Hepatocyte (in vitro differentiated cells): ENCODE data around the gene ZNF576. TPM values are rescaled to one million over a fixed set of nuclear protein-coding genes. Genes with fewer than 3 reads are reported as not detected.

Experiments used
- DNase-seq: peaks from one replicate; pipeline ENCODE4 v3.0.0-alpha.2; 2016; ENCODE audit warnings: low spot score
- H2AFZ ChIP-seq: fragments of 200-600 bp; sonication (generic); 2 replicates; pipeline ENCODE4 v1.6.0; 2016; ENCODE audit warnings: antibody characterized with exemption, mild to moderate bottlenecking
- H3K27ac ChIP-seq: fragments of 200-600 bp; sonication (generic); 2 replicates; pipeline ENCODE4 v1.5.1; 2016; ENCODE audit warnings: mild to moderate bottlenecking
- H3K27me3 ChIP-seq: fragments of 200-600 bp; sonication (generic); 2 replicates; pipeline ENCODE4 v1.6.1; 2016
- H3K36me3 ChIP-seq: fragments of 200-600 bp; sonication (generic); replicated peaks from 2 replicates; pipeline ENCODE4 v1.5.1; 2016; ENCODE audit warnings: low read depth; ENCODE audit not compliant: insufficient read depth
- H3K4me1 ChIP-seq: fragments of 200-600 bp; sonication (generic); 2 replicates; pipeline ENCODE4 v1.5.1; 2016; ENCODE audit warnings: mild to moderate bottlenecking, moderate library complexity; ENCODE audit not compliant: insufficient read depth
- H3K4me2 ChIP-seq: fragments of 200-600 bp; sonication (generic); 2 replicates; pipeline ENCODE4 v1.6.0; 2016
- H3K4me3 ChIP-seq: fragments of 200-600 bp; sonication (generic); 2 replicates; pipeline ENCODE4 v1.5.1; 2016; ENCODE audit warnings: mild to moderate bottlenecking
- H3K79me2 ChIP-seq: fragments of 200-600 bp; sonication (generic); 2 replicates; pipeline ENCODE4 v1.6.0; 2017; ENCODE audit warnings: mild to moderate bottlenecking
- H3K9me2 ChIP-seq: fragments of 200-600 bp; sonication (generic); replicated peaks from 2 replicates; pipeline ENCODE4 v1.6.0; 2017; ENCODE audit warnings: mild to moderate bottlenecking; ENCODE audit not compliant: insufficient read depth
- H3K9me3 ChIP-seq: fragments of 200-600 bp; sonication (generic); 2 replicates; pipeline ENCODE4 v1.5.1; 2016; ENCODE audit warnings: low read depth, mild to moderate bottlenecking
- H4K20me1 ChIP-seq: fragments of 200-600 bp; sonication (generic); 2 replicates; pipeline ENCODE4 v1.6.0; 2016; ENCODE audit warnings: mild to moderate bottlenecking; ENCODE audit not compliant: insufficient read depth, poor library complexity, severe bottlenecking
- CTCF ChIP-seq: fragments of 200-600 bp; sonication (generic); IDR thresholded peaks from 2 replicates; pipeline ENCODE4 v1.5.1; 2016; ENCODE audit warnings: antibody characterized with exemption, mild to moderate bottlenecking; ENCODE audit not compliant: poor library complexity
- EZH2 ChIP-seq: fragments of 200-600 bp; sonication (generic); IDR thresholded peaks from 2 replicates; pipeline ENCODE4 v1.6.1; 2016; ENCODE audit warnings: antibody characterized with exemption, mild to moderate bottlenecking, borderline replicate concordance
- EZH2phosphoT487 ChIP-seq: fragments of 200-600 bp; sonication (generic); IDR thresholded peaks from one replicate; pipeline ENCODE4 v1.6.1; 2018; ENCODE audit warnings: antibody characterized with exemption, mild to moderate bottlenecking, low read depth, moderate library complexity; ENCODE audit not compliant: unreplicated experiment, severe bottlenecking
- WGBS: methylation state at CpG from one replicate; pipeline ENCODE4 v1.1.6; 2016; ENCODE audit warnings: low lambda C conversion rate; ENCODE audit errors: missing lambda C conversion rate; 5-methylcytosine and 5-hydroxymethylcytosine counted together
- polyA plus RNA-seq: library from polyadenylated mRNA; unstranded; fragments of >200 nt; fragmentation: Nextera tagmentation; extraction: Ambion mirVana; gene quantifications from 2 replicates; pipeline ENCODE4 v1.2.1, GENCODE V29; 2016
- total RNA-seq: library from RNA; depleted of rRNA; stranded (reverse); fragments of >200 nt; gene quantifications from 2 replicates; pipeline ENCODE4 v1.2.3, GENCODE V29; 2014

Gene ZNF576
- total and polyA plus RNA-seq, 2 experiments from 2014 or later: 16.1 to 16.2 TPM

GRCh38 chr19:43620061-43621001 lies 23.9 kb downstream of the ZNF576 start:
- Histone ChIP-seq H3K79me2 (peaks cover 41% of the 10 kb centered on the region), H3K36me3 (no peaks in the 10 kb centered on the region), H3K4me1 (peaks cover 7% of the 10 kb centered on the region), H2AFZ (peak overlapping the region; percentile 84), H3K27me3 (no peaks in the 10 kb centered on the region), H3K9me2 (no peaks in the 10 kb centered on the region), H4K20me1 (no peaks in the 10 kb centered on the region), H3K4me3 (peak overlapping the region; percentile 44), H3K27ac (peak overlapping the region; percentile 98), H3K4me2 (peak overlapping the region; percentile 85), H3K9me3 (no peaks in the 10 kb centered on the region)
- TF ChIP-seq EZH2phosphoT487: no peak
- TF ChIP-seq EZH2: no peak
- TF ChIP-seq CTCF: no peak
- DNase-seq: no peak
- WGBS: 50% methylated on average over 23 of the region's 23 CpGs

GRCh38 chr19:43622070-43622469 lies 25.7 kb downstream of the ZNF576 start:
- H3K27me3 ChIP-seq: no peaks in the 10 kb centered on the region
- no peak for DNase-seq
- WGBS: 90% methylated on average over 4 of the region's 4 CpGs
- no peaks in the 10 kb centered on the region for H3K9me2 ChIP-seq
- H3K79me2 ChIP-seq: peaks cover 26% of the 10 kb centered on the region
- no peaks in the 10 kb centered on the region for H3K9me3 ChIP-seq
- H3K4me1 ChIP-seq: peaks cover 7% of the 10 kb centered on the region
- H2AFZ ChIP-seq: no peak overlapping the region
- H4K20me1 ChIP-seq: no peaks in the 10 kb centered on the region
- no peak overlapping the region for H3K4me3 ChIP-seq
- no peaks in the 10 kb centered on the region for H3K36me3 ChIP-seq
- no peak overlapping the region for H3K4me2 ChIP-seq
- no peak for TF ChIP-seq EZH2
- TF ChIP-seq CTCF: no peak
- TF ChIP-seq EZH2phosphoT487: no peak
- H3K27ac ChIP-seq: no peak overlapping the region

- H3K9me3 ChIP-seq: no peaks in the 10 kb centered on the region
- H3K79me2 ChIP-seq: peaks cover 17% of the 10 kb centered on the region
- no peak overlapping the region for H3K4me3 ChIP-seq
- H3K27me3 ChIP-seq: no peaks in the 10 kb centered on the region
- H2AFZ ChIP-seq: no peak overlapping the region
- no peaks in the 10 kb centered on the region for H3K36me3 ChIP-seq
- no peak overlapping the region for H3K27ac ChIP-seq
- peaks cover 7% of the 10 kb centered on the region for H3K4me1 ChIP-seq
- H4K20me1 ChIP-seq: no peaks in the 10 kb centered on the region
- no peak for DNase-seq
- no peak overlapping the region for H3K4me2 ChIP-seq
- TF ChIP-seq EZH2phosphoT487: no peak
- TF ChIP-seq CTCF: no peak
- TF ChIP-seq EZH2: no peak
- no peaks in the 10 kb centered on the region for H3K9me2 ChIP-seq
- WGBS: 83% methylated on average over 1 of the region's 1 CpG
Measured at GRCh38 chr19:43622956-43623355, 26.6 kb downstream of the ZNF576 start.
